H1 (cell line): ENCODE data around the gene XPOT. TPM values are rescaled to one million over a fixed set of nuclear protein-coding genes. Genes with fewer than 3 reads are reported as not detected.
A peak's percentile ranks its signal among the peaks of the same experiment; 100 is the strongest.

Experiments used
- CTCF ChIA-PET: fragments of 300-600 bp; sonication (Branson Sonifier 250); formaldehyde crosslinking; loops from one replicate; lab custom pipeline; 2021; ENCODE audit not compliant: partially characterized antibody; lab: Charles Lee
- POLR2A ChIA-PET: fragments of 300-600 bp; sonication (Branson Sonifier 250); formaldehyde crosslinking; loops from one replicate; lab custom pipeline; 2021; ENCODE audit warnings: inconsistent platforms; ENCODE audit not compliant: partially characterized antibody; lab: Charles Lee
- DNase-seq, 2 experiments: peaks; one replicate each; pipeline versions ENCODE4 v3.0.0 to v3.0.0-alpha.2; 2010 to 2022; ENCODE audit warnings: low spot score in 2 of 2, low read depth in 1 of 2, mixed read lengths in 1 of 2
- FAIRE-seq: peaks from 2 replicates; lab custom pipeline; 2011; peaks lifted over from hg19 to GRCh38; lab: Jason Lieb, UNC
- H2AFZ ChIP-seq: 2 replicates; pipeline ENCODE4 v1.8.1; 2012; ENCODE audit warnings: low read length, inconsistent platforms
- H2AK5ac ChIP-seq: 2 replicates; pipeline ENCODE4 v1.6.1; 2013; ENCODE audit warnings: low read depth, low read length
- H2BK120ac ChIP-seq: replicated peaks from 2 replicates; pipeline ENCODE3; 2013; ENCODE audit warnings: low read depth, low read length, inconsistent platforms
- H2BK12ac ChIP-seq: 2 replicates; pipeline ENCODE4 v1.6.1; 2013; ENCODE audit warnings: low read depth, low read length
- H2BK15ac ChIP-seq: 2 replicates; pipeline ENCODE4 v1.6.1; 2013; ENCODE audit warnings: low read length
- H2BK20ac ChIP-seq: 2 replicates; pipeline ENCODE4 v1.6.1; 2013; ENCODE audit warnings: low read length
- H2BK5ac ChIP-seq: 2 replicates; pipeline ENCODE4 v1.6.1; 2013; ENCODE audit warnings: low read depth, low read length
- H3K14ac ChIP-seq: 2 replicates; pipeline ENCODE4 v1.6.1; 2013; ENCODE audit warnings: inconsistent platforms; ENCODE audit not compliant: insufficient read length
- H3K18ac ChIP-seq: 2 replicates; pipeline ENCODE4 v1.6.1; 2013; ENCODE audit warnings: low read length; ENCODE audit errors: extremely low read depth
- H3K23ac ChIP-seq: 2 replicates; pipeline ENCODE4 v1.6.1; 2013; ENCODE audit warnings: inconsistent platforms; ENCODE audit not compliant: insufficient read length
- H3K23me2 ChIP-seq: 2 replicates; pipeline ENCODE4 v1.6.1; 2013; ENCODE audit warnings: low read depth, low read length
- H3K27ac ChIP-seq: 2 replicates; pipeline ENCODE4 v1.6.1; 2011; ENCODE audit warnings: low read depth, low read length, inconsistent platforms
- H3K27me3 ChIP-seq, 4 experiments: replicated peaks in 1 of 4; 1 replicate in 1 of 4; 2 replicates in 3 of 4; pipeline versions ENCODE4 v1.6.1 to v1.8.1; 2011 to 2013; ENCODE audit warnings: low read length in 3 of 4, mild to moderate bottlenecking in 3 of 4, inconsistent platforms in 2 of 4, mixed read lengths in 2 of 4, moderate library complexity in 1 of 4; ENCODE audit not compliant: control insufficient read depth in 3 of 4, insufficient read depth in 3 of 4; ENCODE audit errors: extremely low read depth in 1 of 4
- H3K36me3 ChIP-seq, 4 experiments: 2 replicates each; pipeline versions ENCODE4 v1.6.1 to v1.8.1; 2011 to 2013; ENCODE audit warnings: mild to moderate bottlenecking in 4 of 4, low read length in 3 of 4, moderate library complexity in 2 of 4, control low read depth in 1 of 4, inconsistent platforms in 1 of 4; ENCODE audit not compliant: insufficient read depth in 4 of 4, control insufficient read depth in 2 of 4
- H3K4ac ChIP-seq: replicated peaks from 2 replicates; pipeline ENCODE3; 2013; ENCODE audit warnings: low read length, low read depth, mixed read lengths, inconsistent platforms; ENCODE audit not compliant: insufficient read length
- H3K4me1 ChIP-seq, 4 experiments: replicated peaks in 1 of 4; 1 replicate in 1 of 4; 2 replicates in 3 of 4; pipeline versions ENCODE4 v1.6.1 to v1.8.1; 2011 to 2013; ENCODE audit warnings: low read length in 3 of 4, inconsistent platforms in 2 of 4, mixed read lengths in 1 of 4; ENCODE audit not compliant: insufficient read depth in 4 of 4, control insufficient read depth in 3 of 4
- H3K4me2 ChIP-seq, 2 experiments: 2 replicates each; pipeline versions ENCODE4 v1.6.1 to v1.8.1; 2011 to 2013; ENCODE audit warnings: low read depth in 2 of 2, low read length in 2 of 2, control low read depth in 1 of 2, inconsistent platforms in 1 of 2, mild to moderate bottlenecking in 1 of 2; ENCODE audit not compliant: insufficient read depth in 1 of 2
- H3K4me3 ChIP-seq, 4 experiments: fragments of 200-600, 300-600 bp in 1 of 4; sonication (generic), shearing (Covaris generic), sonication (Bioruptor Twin) in 1 of 4; 2 replicates each; pipeline versions ENCODE4 v1.5.1 to v1.8.1; 2011 to 2016; ENCODE audit warnings: low read length in 4 of 4, low read depth in 3 of 4, control low read depth in 2 of 4, inconsistent platforms in 2 of 4, mild to moderate bottlenecking in 2 of 4, mixed read lengths in 1 of 4, moderate library complexity in 1 of 4; ENCODE audit not compliant: insufficient read depth in 2 of 4; ENCODE audit errors: extremely low read depth in 1 of 4
- H3K56ac ChIP-seq: replicated peaks from 2 replicates; pipeline ENCODE3; 2013; ENCODE audit warnings: low read depth, mild to moderate bottlenecking, mixed read lengths, low read length, inconsistent platforms; ENCODE audit not compliant: insufficient read length
- H3K79me1 ChIP-seq: 2 replicates; pipeline ENCODE4 v1.6.1; 2013; ENCODE audit warnings: low read depth, low read length, control low read depth
- H3K79me2 ChIP-seq, 2 experiments: 2 replicates each; pipeline versions ENCODE4 v1.6.1 to v1.8.1; 2012 to 2013; ENCODE audit warnings: low read length in 2 of 2, mild to moderate bottlenecking in 2 of 2, inconsistent platforms in 1 of 2; ENCODE audit not compliant: insufficient read depth in 2 of 2, control insufficient read depth in 1 of 2
- H3K9ac ChIP-seq, 4 experiments: replicated peaks in 1 of 4; 1 replicate in 1 of 4; 2 replicates in 3 of 4; pipeline versions ENCODE4 v1.6.1 to v1.8.1; 2011 to 2013; ENCODE audit warnings: low read depth in 3 of 4, low read length in 3 of 4, control low read depth in 2 of 4, mild to moderate bottlenecking in 2 of 4, moderate library complexity in 2 of 4, inconsistent platforms in 1 of 4; ENCODE audit errors: extremely low read depth in 1 of 4
- H3K9me3 ChIP-seq, 2 experiments: 2 replicates each; pipeline versions ENCODE4 v1.6.1 to v1.8.1; 2012 to 2013; ENCODE audit warnings: mild to moderate bottlenecking in 2 of 2, moderate library complexity in 2 of 2, control low read depth in 1 of 2, inconsistent platforms in 1 of 2, low read depth in 1 of 2, low read length in 1 of 2, mixed read lengths in 1 of 2; ENCODE audit not compliant: insufficient read depth in 2 of 2
- H4K20me1 ChIP-seq, 2 experiments: replicated peaks in 1 of 2; 2 replicates each; pipeline versions ENCODE3 to v1.8.1; 2011 to 2013; ENCODE audit warnings: inconsistent platforms in 2 of 2, low read length in 2 of 2, mild to moderate bottlenecking in 1 of 2; ENCODE audit not compliant: insufficient read depth in 2 of 2, control insufficient read depth in 1 of 2
- H4K5ac ChIP-seq: 2 replicates; pipeline ENCODE4 v1.6.1; 2013; ENCODE audit warnings: low read length, low read depth, mixed read lengths, inconsistent platforms; ENCODE audit not compliant: insufficient read length
- H4K8ac ChIP-seq: 2 replicates; pipeline ENCODE4 v1.8.0; 2013; ENCODE audit warnings: mild to moderate bottlenecking, moderate library complexity, low read length, inconsistent platforms; ENCODE audit not compliant: insufficient read depth; ENCODE audit errors: extremely low read depth
- H4K91ac ChIP-seq: replicated peaks from 2 replicates; pipeline ENCODE3; 2013; ENCODE audit warnings: low read length, mixed read lengths, inconsistent platforms; ENCODE audit not compliant: insufficient read length
- CBX8 ChIP-seq: fragments of 300-800, 300-1000 bp; sonication (generic); IDR thresholded peaks from 2 replicates; pipeline ENCODE4 v1.7.1; 2016; ENCODE audit warnings: low read depth, low read length, borderline replicate concordance
- CEBPB ChIP-seq: IDR thresholded peaks from 2 replicates; pipeline ENCODE4 v1.6.1; 2012; ENCODE audit warnings: low read depth, low read length
- CHD1 ChIP-seq: IDR thresholded peaks from 2 replicates; pipeline ENCODE4 v1.6.1; 2012; ENCODE audit warnings: low read depth, low read length, improper control_type of control experiment
- CTCF ChIP-seq, 3 experiments: IDR thresholded peaks; 1 replicate in 2 of 3; 2 replicates in 1 of 3; pipeline versions ENCODE4 v1.5.1 to v1.6.1; 2011; ENCODE audit warnings: low read length in 3 of 3, mild to moderate bottlenecking in 3 of 3, inconsistent platforms in 2 of 3, low read depth in 1 of 3, moderate library complexity in 1 of 3; ENCODE audit not compliant: insufficient read depth in 1 of 3; ENCODE audit errors: control extremely low read depth in 1 of 3
- NANOG ChIP-seq: IDR thresholded peaks from 2 replicates; pipeline ENCODE4 v1.6.1; 2011; ENCODE audit warnings: low read length, low read depth, mild to moderate bottlenecking, inconsistent platforms; ENCODE audit not compliant: insufficient read depth, poor library complexity, severe bottlenecking
- SAP30 ChIP-seq: fragments of 300-600 bp; sonication (generic); IDR thresholded peaks from 2 replicates; pipeline ENCODE4 v1.7.1; 2012; ENCODE audit warnings: low read length, moderate library complexity, mild to moderate bottlenecking, inconsistent platforms; ENCODE audit not compliant: insufficient read depth, insufficient replicate concordance
- SP1 ChIP-seq: IDR thresholded peaks from 2 replicates; pipeline ENCODE4 v1.6.1; 2011; ENCODE audit warnings: low read depth, low read length
- SP2 ChIP-seq: IDR thresholded peaks from 2 replicates; pipeline ENCODE4 v1.6.1; 2012; ENCODE audit warnings: mild to moderate bottlenecking, low read length, inconsistent platforms
- SP4 ChIP-seq: IDR thresholded peaks from 2 replicates; pipeline ENCODE4 v1.6.1; 2012; ENCODE audit warnings: low read length, inconsistent platforms
- TAF1 ChIP-seq: IDR thresholded peaks from 2 replicates; pipeline ENCODE4 v1.6.1; 2011; ENCODE audit warnings: mild to moderate bottlenecking, low read depth, low read length
- TEAD4 ChIP-seq: IDR thresholded peaks from 2 replicates; pipeline ENCODE4 v1.6.1; 2012; ENCODE audit warnings: low read depth, low read length, inconsistent platforms, mixed read lengths
- WGBS, 2 experiments: shearing (Covaris generic) in 1 of 2; methylation state at CpG; one replicate each; pipeline versions ENCODE4 v1.1.6 to v1.1.7; 2013 to 2015; ENCODE audit warnings: low lambda C conversion rate in 2 of 2, mixed read lengths in 2 of 2, inconsistent platforms in 1 of 2, low coverage in 1 of 2, missing lambda C conversion rate in 1 of 2; ENCODE audit not compliant: insufficient replicate concordance in 2 of 2, insufficient coverage in 1 of 2, insufficient read length in 1 of 2; ENCODE audit errors: extremely low coverage in 1 of 2, missing lambda C conversion rate in 1 of 2; 5-methylcytosine and 5-hydroxymethylcytosine counted together
- polyA plus RNA-seq, 7 experiments: library from polyadenylated mRNA; depleted of rRNA in 3 of 7; stranded (reverse) in 5 of 7; unstranded in 2 of 7; fragments of >200 nt in 5 of 7; fragments of 200-250 nt in 2 of 7; gene quantifications; 1 replicate in 5 of 7; 2 replicates in 1 of 7; 4 replicates in 1 of 7; pipeline versions ENCODE4 v1.2.1 to v1.2.3, GENCODE V29; 2011 to 2013; ENCODE audit warnings: missing spikeins in 2 of 7, mixed read lengths in 2 of 7
- total RNA-seq: library from RNA; stranded (reverse); fragmentation: NEBNext Ultra II Directional; extraction: Animal tissue kit (Norgen Biotek cat#: 25700); gene quantifications from 2 replicates; pipeline ENCODE4 v1.2.1, GENCODE V29; 2021

The XPOT gene
- total and polyA plus RNA-seq, 2 of the 8 experiments (the other 6 are each of a cell fraction or from before 2014, with no cell fraction given) = 38.8 to 176 TPM

GRCh38 chr12:64400041-64400440, 4.2 kb upstream of the XPOT start:
- Histone ChIP-seq H2BK15ac (no peak overlapping the region), H4K8ac (no peak overlapping the region), H3K4ac (no peak overlapping the region), H3K36me3 (no peaks in the 10 kb centered on the region), H3K79me2 (peaks cover 0 to 2% of the 10 kb centered on the region in 2 experiments; a peak in 2 of 4 replicates), H3K23ac (no peak overlapping the region), H2BK120ac (no peak overlapping the region), H3K14ac (no peak overlapping the region), H4K5ac (no peak overlapping the region), H3K27ac (no peak overlapping the region), H2BK20ac (no peak overlapping the region), H3K4me1 (peaks cover 0 to 3% (median 0%) of the 10 kb centered on the region in 4 experiments; a peak in 2 of 7 replicates), H3K4me2 (peak overlapping the region in 1 of 2 experiments; percentile 34; a peak in 3 of 4 replicates), H3K56ac (no peak overlapping the region), H3K4me3 (peak overlapping the region in 1 of 4 experiments; percentile 3; a peak in 1 of 8 replicates), H2AK5ac (no peak overlapping the region), H2AFZ (no peak overlapping the region; the same call in 1 of the 2 replicates), H2BK5ac (no peak overlapping the region), H3K27me3 (no peaks in the 10 kb centered on the region), H4K20me1 (no peaks in the 10 kb centered on the region), H2BK12ac (no peak overlapping the region), H3K9me3 (no peaks in the 10 kb centered on the region), H3K79me1 (no peaks in the 10 kb centered on the region), H3K23me2 (peaks cover 4% of the 10 kb centered on the region; the same call in 1 of the 2 replicates), H3K18ac (no peak overlapping the region), H4K91ac (no peak overlapping the region), H3K9ac (no peak overlapping the region)
- ChIA-PET POLR2A (interaction anchor here (0.6 to 1.6 kb wide), 3 partner anchors 9 to 188 kb away, joined by 3 to 5 read pairs (median 3); no protein-coding TSS in a partner anchor), CTCF (interaction anchor here (0.6 to 1.9 kb wide), 5 partner anchors 9 to 814 kb away, joined by 3 to 7 read pairs (median 3); partner anchors contain the start of gene C12orf56)
- no peak for DNase-seq
- 28% methylated on average over 4 of the region's 4 CpGs; no CpG with 5 or more reads in 1 of the 2 experiments for WGBS, 2 experiments
- peak; percentile 86 for FAIRE-seq
- no peak for TF ChIP-seq CEBPB
- no peak for TF ChIP-seq CTCF (IDR thresholded peaks at IDR 0.05; ENCODE audit: control extremely low read depth in 1 of 3, insufficient read depth in 1 of 3, low read depth in 1 of 3, low read length in 3 of 3)
- no peak for TF ChIP-seq SAP30
- no peak for TF ChIP-seq SP2
- no peak for TF ChIP-seq NANOG
- no peak for TF ChIP-seq TEAD4
- 0 out of 2 replicates have a peak, but pooled peaks have one; percentile 26 for TF ChIP-seq SP1
- TF ChIP-seq SP4 = no peak
- no peak for TF ChIP-seq CHD1
- no peak for TF ChIP-seq CBX8
- 0 out of 2 replicates have a peak, but pooled peaks have one; percentile 23 for TF ChIP-seq TAF1
